GM12872 (cell line): Measurements from ENCODE around the gene OR1F1.

Source experiments
- CTCF ChIP-seq: IDR thresholded peaks from 3 replicates; pipeline ENCODE4 v1.5.1; 2011; ENCODE audit warnings: low read depth, mild to moderate bottlenecking, low read length, moderate library complexity; ENCODE audit not compliant: insufficient read depth

OR1F1 gene

GRCh38 chr16:3173892-3174617, 13.9 kb upstream of the OR1F1 start:
- peak; percentile 59 for TF ChIP-seq CTCF

GRCh38 chr16:3174618-3175148, 13.3 kb upstream of the OR1F1 start:
- TF ChIP-seq CTCF: no peak

GRCh38 chr16:3175157-3176093, 12.6 kb upstream of the OR1F1 start:
- no peak for TF ChIP-seq CTCF

GRCh38 chr16:3179651-3180050, 8.4 kb upstream of the OR1F1 start:
- no peak for TF ChIP-seq CTCF

GRCh38 chr16:3180445-3180878, 7.5 kb upstream of the OR1F1 start:
- no peak for TF ChIP-seq CTCF

- TF ChIP-seq CTCF: peak; percentile 53; the same call in 2 of the 3 replicates
Measured at GRCh38 chr16:3182608-3183444, 5.2 kb upstream of the OR1F1 start.
